ENCODE measurements around the gene TFEB.

DNA sequence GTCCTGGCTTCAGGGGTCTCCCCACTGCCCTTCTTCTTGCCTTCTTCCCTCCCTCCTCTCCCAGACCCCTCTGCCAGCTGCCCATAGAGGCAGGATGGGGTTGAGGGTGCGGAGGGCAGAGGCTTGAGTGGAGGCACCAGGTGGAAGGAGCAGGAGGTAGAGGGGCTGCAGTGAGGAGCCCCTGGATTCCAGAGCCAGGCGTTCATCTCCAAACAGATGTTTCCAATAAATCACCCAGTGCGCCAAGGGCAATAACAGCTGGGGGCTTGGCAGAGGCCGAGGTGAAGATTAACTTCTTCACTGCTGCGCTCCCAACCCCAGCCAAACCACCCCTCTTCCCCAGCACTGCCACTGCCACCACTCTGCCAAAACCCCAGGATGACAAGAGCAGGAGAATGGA is 86.5 kb downstream of the TFEB start:
- TF ChIP-seq, protein P1, sequence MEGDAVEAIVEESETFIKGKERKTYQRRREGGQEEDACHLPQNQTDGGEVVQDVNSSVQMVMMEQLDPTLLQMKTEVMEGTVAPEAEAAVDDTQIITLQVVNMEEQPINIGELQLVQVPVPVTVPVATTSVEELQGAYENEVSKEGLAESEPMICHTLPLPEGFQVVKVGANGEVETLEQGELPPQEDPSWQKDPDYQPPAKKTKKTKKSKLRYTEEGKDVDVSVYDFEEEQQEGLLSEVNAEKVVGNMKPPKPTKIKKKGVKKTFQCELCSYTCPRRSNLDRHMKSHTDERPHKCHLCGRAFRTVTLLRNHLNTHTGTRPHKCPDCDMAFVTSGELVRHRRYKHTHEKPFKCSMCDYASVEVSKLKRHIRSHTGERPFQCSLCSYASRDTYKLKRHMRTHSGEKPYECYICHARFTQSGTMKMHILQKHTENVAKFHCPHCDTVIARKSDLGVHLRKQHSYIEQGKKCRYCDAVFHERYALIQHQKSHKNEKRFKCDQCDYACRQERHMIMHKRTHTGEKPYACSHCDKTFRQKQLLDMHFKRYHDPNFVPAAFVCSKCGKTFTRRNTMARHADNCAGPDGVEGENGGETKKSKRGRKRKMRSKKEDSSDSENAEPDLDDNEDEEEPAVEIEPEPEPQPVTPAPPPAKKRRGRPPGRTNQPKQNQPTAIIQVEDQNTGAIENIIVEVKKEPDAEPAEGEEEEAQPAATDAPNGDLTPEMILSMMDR (IDR thresholded peaks at IDR 0.05 in 2 of 3, conservative IDR thresholded peaks at IDR 0.05 in 1 of 3; ENCODE audit: control insufficient read depth in 2 of 3, extremely low read depth in 1 of 3, insufficient read depth in 1 of 3, low read depth in 3 of 3, low read length in 3 of 3): no peak
- no peak for TF ChIP-seq JUNB (IDR thresholded peaks at IDR 0.05)

All from GM12878 (cell line).